ENCODE data around the gene FBXO15. TPM values are rescaled to one million over a fixed set of nuclear protein-coding genes. Genes with fewer than 3 reads are reported as not detected.

Gene FBXO15
- total and polyA plus RNA-seq, 4 donors = 2.6 to 9.7 (median 5.1) TPM

DNA sequence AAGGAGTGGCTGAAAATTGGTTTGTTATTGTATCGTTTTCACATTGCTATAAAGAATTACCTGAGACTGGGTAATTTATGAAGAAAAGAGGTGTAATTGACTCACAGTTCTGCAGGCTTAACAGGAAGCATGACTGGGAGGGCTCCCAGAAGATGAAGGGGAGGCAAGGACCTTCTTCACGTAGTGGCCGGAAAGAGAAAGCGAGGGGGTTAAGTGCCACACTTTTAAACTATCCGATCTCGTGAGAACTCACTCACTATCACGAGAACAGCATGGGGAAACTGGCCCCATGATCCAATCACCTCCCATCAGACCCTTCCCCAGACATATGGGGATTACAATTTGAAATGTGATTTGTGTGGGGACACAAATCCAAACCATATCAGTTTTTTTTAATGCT, 81.6 kb downstream of the FBXO15 start:
- H3K9ac ChIP-seq (ENCODE audit: insufficient read depth in 1 of 2, low read length in 2 of 2) = no peak overlapping the region

DNA sequence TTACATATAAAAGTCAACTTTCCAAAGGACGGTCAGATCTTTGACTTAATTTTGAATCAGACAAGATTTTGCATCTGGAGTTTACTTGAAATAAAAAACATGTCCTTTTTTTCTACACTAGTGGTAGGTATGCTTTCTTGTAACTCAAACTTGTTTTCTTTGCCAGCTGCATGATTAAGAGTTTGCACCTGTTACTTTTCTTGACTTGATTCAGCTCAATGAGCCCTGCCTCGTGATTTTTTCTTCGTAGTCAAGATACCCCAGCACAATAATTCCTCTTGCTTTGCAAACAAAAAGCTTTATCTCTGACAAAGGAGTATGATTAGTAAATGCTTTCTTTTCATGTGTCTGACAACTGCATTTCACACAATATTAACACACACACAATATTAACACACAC, 82.3 kb downstream of the FBXO15 start:
- TF ChIP-seq, protein P1, sequence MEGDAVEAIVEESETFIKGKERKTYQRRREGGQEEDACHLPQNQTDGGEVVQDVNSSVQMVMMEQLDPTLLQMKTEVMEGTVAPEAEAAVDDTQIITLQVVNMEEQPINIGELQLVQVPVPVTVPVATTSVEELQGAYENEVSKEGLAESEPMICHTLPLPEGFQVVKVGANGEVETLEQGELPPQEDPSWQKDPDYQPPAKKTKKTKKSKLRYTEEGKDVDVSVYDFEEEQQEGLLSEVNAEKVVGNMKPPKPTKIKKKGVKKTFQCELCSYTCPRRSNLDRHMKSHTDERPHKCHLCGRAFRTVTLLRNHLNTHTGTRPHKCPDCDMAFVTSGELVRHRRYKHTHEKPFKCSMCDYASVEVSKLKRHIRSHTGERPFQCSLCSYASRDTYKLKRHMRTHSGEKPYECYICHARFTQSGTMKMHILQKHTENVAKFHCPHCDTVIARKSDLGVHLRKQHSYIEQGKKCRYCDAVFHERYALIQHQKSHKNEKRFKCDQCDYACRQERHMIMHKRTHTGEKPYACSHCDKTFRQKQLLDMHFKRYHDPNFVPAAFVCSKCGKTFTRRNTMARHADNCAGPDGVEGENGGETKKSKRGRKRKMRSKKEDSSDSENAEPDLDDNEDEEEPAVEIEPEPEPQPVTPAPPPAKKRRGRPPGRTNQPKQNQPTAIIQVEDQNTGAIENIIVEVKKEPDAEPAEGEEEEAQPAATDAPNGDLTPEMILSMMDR (IDR thresholded peaks at IDR 0.05; ENCODE audit: control extremely low read depth, extremely low read depth) = no peak
- WGBS, 2 donors = 76 to 92% methylated on average over 3 of the region's 3 CpGs
- ATAC-seq (ENCODE audit: insufficient read depth, low FRiP score) (no peak), DNase-seq (no peak)
- Histone ChIP-seq H3K4me1 (ENCODE audit: control insufficient read depth in 5 of 5, insufficient read depth in 5 of 5, low read length in 5 of 5) (peaks cover 0 to 2% (median 0%) of the 10 kb centered on the region in 5 donors), H3K27me3 (ENCODE audit: control insufficient read depth in 3 of 3, insufficient read depth in 3 of 3, low read length in 2 of 3) (no peaks in the 10 kb centered on the region), H3K4me3 (no peak overlapping the region), H3K9me3 (ENCODE audit: control insufficient read depth in 4 of 4, insufficient read depth in 3 of 4, low read length in 3 of 4) (peaks cover 0 to 2% (median 0%) of the 10 kb centered on the region in 4 donors), H3K9ac (ENCODE audit: insufficient read depth in 1 of 2, low read length in 2 of 2) (no peak overlapping the region), H3K36me3 (ENCODE audit: control insufficient read depth in 4 of 4, insufficient read depth in 4 of 4, low read length in 4 of 4) (no peaks in the 10 kb centered on the region), H3K27ac (ENCODE audit: low read depth in 1 of 2, low read length in 1 of 2) (no peak overlapping the region)

More for the DNA sequence above, 81.6 kb downstream of the FBXO15 start:
- Histone ChIP-seq H3K27me3 (ENCODE audit: control insufficient read depth in 3 of 3, insufficient read depth in 3 of 3, low read length in 2 of 3) (no peaks in the 10 kb centered on the region), H3K27ac (ENCODE audit: low read depth in 1 of 2, low read length in 1 of 2) (no peak overlapping the region), H3K4me3 (no peak overlapping the region), H3K36me3 (ENCODE audit: control insufficient read depth in 4 of 4, insufficient read depth in 4 of 4, low read length in 4 of 4) (no peaks in the 10 kb centered on the region), H3K4me1 (ENCODE audit: control insufficient read depth in 5 of 5, insufficient read depth in 5 of 5, low read length in 5 of 5) (peaks cover 0 to 2% (median 0%) of the 10 kb centered on the region in 5 donors), H3K9me3 (ENCODE audit: control insufficient read depth in 4 of 4, insufficient read depth in 3 of 4, low read length in 3 of 4) (peaks cover 0 to 2% (median 0%) of the 10 kb centered on the region in 4 donors)
- 78 to 86% methylated on average over 7 of the region's 7 CpGs for WGBS, 2 donors
- no peak for DNase-seq
- ATAC-seq (ENCODE audit: insufficient read depth, low FRiP score) = no peak
- TF ChIP-seq, protein P1 (IDR thresholded peaks at IDR 0.05; ENCODE audit: control extremely low read depth, extremely low read depth) = no peak

DNA sequence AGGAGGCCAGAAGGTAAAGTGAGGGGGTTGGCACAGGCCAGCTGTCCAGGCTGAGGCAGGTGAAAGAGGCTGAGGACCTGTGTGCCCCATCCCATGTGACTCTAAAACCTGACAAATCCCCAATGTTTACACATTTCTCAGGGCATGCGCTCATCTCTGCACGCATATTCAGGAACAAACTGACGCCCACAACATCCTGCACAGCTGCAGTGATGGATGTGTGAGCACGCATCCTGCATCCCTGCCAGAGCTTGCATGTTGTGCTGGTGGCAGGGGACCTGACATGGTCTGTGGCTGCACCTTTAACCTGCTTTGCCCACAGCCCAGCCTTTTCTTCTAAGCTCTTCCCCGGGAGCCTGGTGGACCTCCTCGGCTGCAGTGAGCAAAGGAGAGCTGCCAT, 83.1 kb downstream of the FBXO15 start:
- Histone ChIP-seq H3K27me3 (ENCODE audit: control insufficient read depth in 3 of 3, insufficient read depth in 3 of 3, low read length in 2 of 3) (no peaks in the 10 kb centered on the region), H3K27ac (ENCODE audit: low read depth in 1 of 2, low read length in 1 of 2) (no peak overlapping the region), H3K9me3 (ENCODE audit: control insufficient read depth in 4 of 4, insufficient read depth in 3 of 4, low read length in 3 of 4) (peaks cover 0 to 2% (median 0%) of the 10 kb centered on the region in 4 donors), H3K4me1 (ENCODE audit: control insufficient read depth in 5 of 5, insufficient read depth in 5 of 5, low read length in 5 of 5) (peaks cover 0 to 2% (median 0%) of the 10 kb centered on the region in 5 donors), H3K9ac (ENCODE audit: insufficient read depth in 1 of 2, low read length in 2 of 2) (no peak overlapping the region), H3K36me3 (ENCODE audit: control insufficient read depth in 4 of 4, insufficient read depth in 4 of 4, low read length in 4 of 4) (no peaks in the 10 kb centered on the region), H3K4me3 (no peak overlapping the region)
- TF ChIP-seq, protein P1 (IDR thresholded peaks at IDR 0.05; ENCODE audit: control extremely low read depth, extremely low read depth) = no peak
- ATAC-seq (ENCODE audit: insufficient read depth, low FRiP score) (no peak), DNase-seq (peak in 1 of 3 donors; percentile 15)
- WGBS, 2 donors = 53 to 54% methylated on average over 6 of the region's 6 CpGs

DNA sequence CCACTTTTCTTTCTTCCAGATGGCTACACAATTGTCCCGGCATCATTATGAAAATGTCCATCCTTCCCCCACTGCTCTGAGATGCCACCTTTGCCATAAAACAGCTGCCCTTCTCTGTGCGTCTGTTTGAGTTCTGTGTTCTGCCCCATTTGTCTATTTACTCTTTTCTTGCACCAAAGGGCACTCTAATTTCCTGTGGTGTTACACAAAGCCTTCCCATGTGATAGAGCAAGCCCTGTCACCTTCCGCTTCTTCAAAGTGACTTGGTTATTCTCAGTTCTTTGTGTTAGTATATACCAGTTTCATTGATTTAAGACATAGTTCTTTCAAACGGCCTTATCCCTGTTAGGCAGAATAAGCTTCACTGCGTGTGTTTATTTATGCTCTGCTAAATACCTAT, 84.1 kb downstream of the FBXO15 start:
- no peaks in the 10 kb centered on the region for H3K27me3 ChIP-seq (ENCODE audit: control insufficient read depth in 3 of 3, insufficient read depth in 3 of 3, low read length in 2 of 3)
- ATAC-seq (ENCODE audit: insufficient read depth, low FRiP score) (no peak), DNase-seq (no peak)
- no peaks in the 10 kb centered on the region for H3K36me3 ChIP-seq (ENCODE audit: control insufficient read depth in 4 of 4, insufficient read depth in 4 of 4, low read length in 4 of 4)
- H3K4me3 ChIP-seq = no peak overlapping the region
- TF ChIP-seq, protein P1 (IDR thresholded peaks at IDR 0.05; ENCODE audit: control extremely low read depth, extremely low read depth) = no peak
- peaks cover 0 to 2% (median 0%) of the 10 kb centered on the region in 4 donors for H3K9me3 ChIP-seq (ENCODE audit: control insufficient read depth in 4 of 4, insufficient read depth in 3 of 4, low read length in 3 of 4)
- no peak overlapping the region for H3K27ac ChIP-seq (ENCODE audit: low read depth in 1 of 2, low read length in 1 of 2)
- peaks cover 0 to 2% (median 0%) of the 10 kb centered on the region in 5 donors for H3K4me1 ChIP-seq (ENCODE audit: control insufficient read depth in 5 of 5, insufficient read depth in 5 of 5, low read length in 5 of 5)
- WGBS, 2 donors = 74 to 75% methylated on average over 5 of the region's 5 CpGs
- no peak overlapping the region for H3K9ac ChIP-seq (ENCODE audit: insufficient read depth in 1 of 2, low read length in 2 of 2)
